SK-N-SH treated with all-trans-retinoic acid at 6 μM for 48 hours (cell line): ENCODE results near the gene PAPSS2.
"Not testable (repeated sequence)": the region's sequence is repeated elsewhere in the genome, so short reads cannot be mapped to it uniquely, and the experiment has no call there.

ENCODE experiments used
- ATAC-seq: fragments of 200-7000 bp; cut with Tn5 transposase; 3 replicates; pipeline ENCODE4 v1.9.1; 2020; ENCODE audit warnings: mild to moderate bottlenecking, moderate library complexity
- BACH2 ChIP-seq: fragments of 250-450 bp; sonication (Bioruptor Pico); IDR thresholded peaks from 2 replicates; pipeline ENCODE4 v1.9.0; 2021; ENCODE audit warnings: mild to moderate bottlenecking, borderline replicate concordance
- CREB5 ChIP-seq: fragments of 250-450 bp; sonication (Bioruptor Pico); IDR thresholded peaks from 2 replicates; pipeline ENCODE4 v1.5.1; 2020; ENCODE audit warnings: low read depth, mild to moderate bottlenecking, moderate library complexity
- CSDC2 ChIP-seq: fragments of 250-450 bp; sonication (Bioruptor Pico); IDR thresholded peaks from 2 replicates; pipeline ENCODE4 v1.5.0; 2020; ENCODE audit warnings: mild to moderate bottlenecking, moderate library complexity
- ESRRG ChIP-seq: fragments of 250-450 bp; sonication (Bioruptor Pico); IDR thresholded peaks from 2 replicates; pipeline ENCODE4 v1.6.1; 2021; ENCODE audit warnings: mild to moderate bottlenecking
- GLIS3 ChIP-seq: fragments of 250-450 bp; sonication (Bioruptor Pico); IDR thresholded peaks from 2 replicates; pipeline ENCODE4 v1.5.0; 2020; ENCODE audit warnings: mild to moderate bottlenecking, moderate library complexity
- ISL1 ChIP-seq: fragments of 250-450 bp; sonication (Bioruptor Pico); IDR thresholded peaks from 2 replicates; pipeline ENCODE4 v2.1.2; 2022; ENCODE audit warnings: mild to moderate bottlenecking, moderate library complexity
- OSR1 ChIP-seq: fragments of 250-450 bp; sonication (Bioruptor Pico); IDR thresholded peaks from 2 replicates; pipeline ENCODE4 v1.8.0; 2022; ENCODE audit warnings: moderate library complexity, mild to moderate bottlenecking, inconsistent platforms
- POU6F1 ChIP-seq: fragments of 250-450 bp; sonication (Bioruptor Pico); IDR thresholded peaks from 2 replicates; pipeline ENCODE4 v1.8.0; 2021; ENCODE audit warnings: low read depth, mild to moderate bottlenecking, moderate library complexity, borderline replicate concordance
- PPARA ChIP-seq: fragments of 250-450 bp; sonication (Bioruptor Pico); IDR thresholded peaks from 2 replicates; pipeline ENCODE4 v1.5.0; 2020; ENCODE audit warnings: mild to moderate bottlenecking, borderline replicate concordance
- RARB ChIP-seq: fragments of 250-450 bp; sonication (Bioruptor Pico); IDR thresholded peaks from 2 replicates; pipeline ENCODE4 v1.8.0; 2021; ENCODE audit warnings: mild to moderate bottlenecking, moderate library complexity
- SNAI2 ChIP-seq: fragments of 250-450 bp; sonication (Bioruptor Pico); IDR thresholded peaks from 2 replicates; pipeline ENCODE4 v1.5.0; 2020; ENCODE audit warnings: mild to moderate bottlenecking, moderate library complexity
- TCF4 ChIP-seq: fragments of 250-450 bp; sonication (Bioruptor Pico); IDR thresholded peaks from 2 replicates; pipeline ENCODE4 v1.8.0; 2021; ENCODE audit warnings: mild to moderate bottlenecking, moderate library complexity, borderline replicate concordance
- TOX ChIP-seq: fragments of 250-450 bp; sonication (Bioruptor Pico); IDR thresholded peaks from 2 replicates; pipeline ENCODE4 v1.8.0; 2021; ENCODE audit warnings: mild to moderate bottlenecking, moderate library complexity, borderline replicate concordance
- TSHZ2 ChIP-seq: fragments of 250-450 bp; sonication (Bioruptor Pico); IDR thresholded peaks from 2 replicates; pipeline ENCODE4 v1.5.0; 2020; ENCODE audit warnings: mild to moderate bottlenecking, moderate library complexity
- ZFP30 ChIP-seq: fragments of 450-650 bp; formaldehyde crosslinking; IDR thresholded peaks from 2 replicates; pipeline ENCODE4 v1.5.0; 2022; ENCODE audit warnings: mild to moderate bottlenecking, moderate library complexity
- ZNF565 ChIP-seq: fragments of 450-650 bp; formaldehyde crosslinking; conservative IDR thresholded peaks from 2 replicates; pipeline ENCODE4 v1.5.0; 2020; ENCODE audit warnings: low read depth, mild to moderate bottlenecking, moderate library complexity
- ZNF70 ChIP-seq: fragments of 450-650 bp; formaldehyde crosslinking; IDR thresholded peaks from 2 replicates; pipeline ENCODE4 v1.5.0; 2020; ENCODE audit warnings: mild to moderate bottlenecking, moderate library complexity
- ZNF8 ChIP-seq: fragments of 450-650 bp; formaldehyde crosslinking; IDR thresholded peaks from 2 replicates; pipeline ENCODE4 v1.5.0; 2020; ENCODE audit warnings: mild to moderate bottlenecking, moderate library complexity

Gene PAPSS2

GRCh38 chr10:87723500-87723899 is 63.8 kb downstream of the PAPSS2 start:
- TF ChIP-seq ZNF70 (CRISPR knock-in tag) (no peak), SNAI2 (CRISPR knock-in tag) (no peak), CREB5 (CRISPR knock-in tag) (no peak)
- ATAC-seq = no peak

GRCh38 chr10:87724789-87725188 is 65.1 kb downstream of the PAPSS2 start:
- ATAC-seq = no peak
- TF ChIP-seq TCF4 (CRISPR knock-in tag) = no peak
- no peak for TF ChIP-seq SNAI2 (CRISPR knock-in tag)
- TF ChIP-seq ZNF565 = no peak
- no peak for TF ChIP-seq GLIS3 (CRISPR knock-in tag)
- no peak for TF ChIP-seq ESRRG
- TF ChIP-seq ISL1 = no peak
- TF ChIP-seq ZNF70 (CRISPR knock-in tag) = no peak
- no peak for TF ChIP-seq RARB (CRISPR knock-in tag)
- no peak for TF ChIP-seq ZFP30 (CRISPR knock-in tag)
- no peak for TF ChIP-seq CREB5 (CRISPR knock-in tag)
- no peak for TF ChIP-seq ZNF8
- TF ChIP-seq TSHZ2 (CRISPR knock-in tag) = no peak

GRCh38 chr10:87729940-87730339 is 70.3 kb downstream of the PAPSS2 start:
- no peak for ATAC-seq
- no peak for TF ChIP-seq TOX (CRISPR knock-in tag)
- no peak for TF ChIP-seq ZFP30 (CRISPR knock-in tag)
- TF ChIP-seq, all 23 proteins: peak for 0

- no peak for TF ChIP-seq SNAI2 (CRISPR knock-in tag)
- TF ChIP-seq CSDC2 = no peak
- no peak for TF ChIP-seq PPARA (CRISPR knock-in tag)
- no peak for TF ChIP-seq ZFP30 (CRISPR knock-in tag)
- no peak for TF ChIP-seq ISL1
- no peak for TF ChIP-seq ESRRG
- TF ChIP-seq BACH2 (CRISPR knock-in tag) = no peak
- no peak for TF ChIP-seq TOX (CRISPR knock-in tag)
- TF ChIP-seq ZNF8 = no peak
- no peak for ATAC-seq
Observed at GRCh38 chr10:87733081-87733480, 73.4 kb downstream of the PAPSS2 start.

GRCh38 chr10:87734987-87735827 is 75.5 kb downstream of the PAPSS2 start:
- peak; percentile 93 for ATAC-seq

GRCh38 chr10:87738253-87738652 is 78.6 kb downstream of the PAPSS2 start:
- not testable (repeated sequence) for ATAC-seq

More at GRCh38 chr10:87734987-87735827, 75.5 kb downstream of the PAPSS2 start:
- TF ChIP-seq POU6F1 (CRISPR knock-in tag) (no peak), RARB (CRISPR knock-in tag) (no peak), ZNF8 (no peak), SNAI2 (CRISPR knock-in tag) (no peak), OSR1 (CRISPR knock-in tag) (no peak)
- TF ChIP-seq, all 23 proteins: peak for 0
